GM19025 (cell line): Measurements from ENCODE around the gene CNOT6.
A peak's percentile ranks its signal among the peaks of the same experiment; 100 is the strongest.
"Not testable (repeated sequence)": the region's sequence is repeated elsewhere in the genome, so short reads cannot be mapped to it uniquely, and the experiment has no call there.

Experiments used
- ATAC-seq: cut with Tn5 transposase; IDR thresholded peaks from one replicate; pipeline ENCODE4 v1.9.1; 2021; ENCODE audit warnings: mild to moderate bottlenecking, low read depth, moderate library complexity; ENCODE audit not compliant: unreplicated experiment

CNOT6 gene

DNA sequence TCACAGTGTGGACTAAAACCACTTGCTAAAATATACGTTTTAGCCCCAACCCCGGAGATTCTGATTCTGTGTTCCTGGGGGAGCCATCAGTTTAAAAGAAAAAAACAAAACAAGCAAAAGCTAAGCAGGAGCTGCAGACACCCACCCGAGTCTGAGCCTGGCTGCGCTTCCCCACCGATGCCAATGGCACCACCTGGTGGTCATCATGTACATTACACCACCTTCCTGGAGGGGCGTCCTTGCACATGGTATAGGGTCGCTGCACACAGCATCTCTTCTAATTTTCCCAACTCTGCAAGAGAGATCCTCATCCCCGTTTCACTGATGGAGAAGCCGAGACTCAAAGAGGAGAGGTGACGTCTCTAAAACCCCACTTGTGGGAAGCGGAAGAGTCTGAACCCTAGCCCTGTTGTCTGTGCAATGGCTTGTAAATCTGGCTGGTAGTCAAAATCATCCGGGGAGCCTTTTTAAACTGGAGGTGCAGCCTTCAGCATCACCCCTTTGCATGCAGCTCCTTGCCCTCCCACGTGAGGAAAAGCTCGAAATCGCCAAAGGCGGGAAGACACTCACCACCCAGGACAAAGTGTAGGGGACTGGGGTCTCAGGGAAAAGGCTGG lies 23.1 kb upstream of the CNOT6 start:
- ATAC-seq, result no peak

DNA sequence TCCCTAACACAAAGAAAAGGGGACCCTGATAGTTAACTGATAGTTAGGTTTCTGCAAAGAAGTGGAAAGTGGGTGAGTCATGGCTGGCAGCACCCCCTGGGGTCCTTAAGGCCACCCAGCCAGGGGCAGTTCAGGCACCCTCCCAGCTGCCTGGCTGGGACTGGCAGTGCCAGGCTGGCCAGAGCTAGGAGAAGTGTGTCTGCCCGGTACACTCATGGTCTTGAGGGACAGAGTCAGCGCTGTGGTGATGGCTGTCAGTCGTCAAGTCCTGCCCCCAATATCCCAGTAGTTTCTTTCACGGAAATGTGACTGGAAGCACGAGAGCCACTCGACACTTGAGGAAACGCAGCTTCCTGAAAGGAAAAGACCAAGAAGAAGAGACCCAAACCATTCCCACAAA lies 22.3 kb upstream of the CNOT6 start:
- ATAC-seq, result no peak

DNA sequence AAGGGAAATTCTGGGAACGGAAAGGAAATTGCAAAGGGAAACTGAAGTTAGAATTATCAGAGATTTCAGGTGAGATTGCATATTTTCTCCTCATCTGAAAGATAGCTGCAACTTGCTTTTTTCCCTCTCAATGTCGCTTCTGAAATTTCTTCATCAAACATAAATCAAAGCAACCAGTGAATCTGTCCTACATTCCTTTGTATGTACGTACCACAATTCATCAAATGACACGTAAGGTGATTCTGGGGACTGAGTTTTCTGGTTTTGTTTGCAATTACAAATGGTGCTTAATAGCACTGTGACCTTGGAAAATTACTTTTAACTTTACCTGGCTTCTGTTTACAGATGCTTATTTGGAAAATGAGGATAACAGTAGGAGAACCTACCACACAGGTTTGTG lies 21.9 kb upstream of the CNOT6 start:
- no peak for ATAC-seq

DNA sequence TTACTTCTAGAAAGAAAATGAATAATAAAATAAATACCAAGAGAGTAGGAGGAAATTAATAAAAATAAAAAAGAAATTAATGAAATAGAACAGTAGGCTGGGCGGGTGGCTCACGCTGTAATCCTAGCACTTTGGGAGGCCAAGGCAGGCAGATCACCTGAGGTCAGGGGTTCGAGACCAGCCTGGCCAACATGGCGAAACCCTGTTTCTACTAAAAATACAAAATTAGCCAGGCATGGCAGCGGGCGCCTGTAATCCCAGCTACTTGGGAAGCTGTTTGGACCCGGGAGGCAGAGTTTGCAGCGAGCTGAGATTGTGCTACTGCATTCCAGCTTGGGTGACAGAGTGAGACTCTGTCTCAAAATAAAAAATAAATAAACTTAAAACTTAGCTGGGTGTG lies 20.8 kb upstream of the CNOT6 start:
- not testable (repeated sequence) for ATAC-seq

DNA sequence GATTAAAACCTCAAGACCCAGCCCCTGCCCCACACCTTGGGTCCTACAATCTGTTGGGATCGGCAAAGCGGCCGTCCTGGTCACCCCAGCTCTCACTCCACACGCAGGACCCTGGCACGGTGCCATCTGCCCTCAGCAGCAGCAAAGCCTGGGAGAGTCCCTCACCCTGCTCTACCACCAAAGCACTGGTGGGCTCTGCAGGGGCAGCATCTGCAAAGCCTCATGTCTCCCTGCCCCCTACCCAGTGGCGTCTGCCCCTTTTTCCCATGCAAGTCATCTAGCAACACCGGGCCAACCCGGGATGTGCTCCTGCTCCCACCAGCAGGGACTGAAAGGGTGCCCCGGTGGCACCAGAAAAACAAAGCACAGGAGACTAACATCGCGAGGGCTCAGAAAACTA lies 19.6 kb upstream of the CNOT6 start:
- ATAC-seq, result no peak

DNA sequence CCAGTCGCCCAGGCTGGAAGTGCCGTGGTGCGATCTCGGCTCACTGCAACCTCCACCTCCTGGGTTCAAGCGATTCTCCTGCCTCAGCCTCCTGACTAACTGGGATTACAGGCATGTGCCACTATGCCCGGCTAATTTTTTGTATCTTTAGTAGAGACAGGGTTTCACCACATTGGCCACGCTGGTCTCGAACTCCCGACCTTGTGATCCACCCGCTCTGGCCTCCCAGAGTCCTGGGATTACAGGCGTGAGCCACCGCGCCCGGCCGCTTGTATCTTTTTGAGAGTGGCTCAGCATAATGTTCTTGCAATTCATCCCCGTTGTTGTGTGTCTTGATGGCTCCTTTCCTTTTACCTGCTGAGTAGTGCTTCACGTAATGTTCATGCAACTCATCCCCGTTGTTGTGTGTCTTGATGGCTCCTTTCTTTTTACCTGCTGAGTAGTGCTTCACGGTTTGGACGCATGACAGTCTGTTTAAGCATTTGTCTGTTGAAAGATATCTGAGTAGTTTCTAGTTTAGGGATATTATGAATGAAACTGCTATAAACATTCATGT lies 18.1 kb upstream of the CNOT6 start:
- ATAC-seq, result not testable (repeated sequence)

DNA sequence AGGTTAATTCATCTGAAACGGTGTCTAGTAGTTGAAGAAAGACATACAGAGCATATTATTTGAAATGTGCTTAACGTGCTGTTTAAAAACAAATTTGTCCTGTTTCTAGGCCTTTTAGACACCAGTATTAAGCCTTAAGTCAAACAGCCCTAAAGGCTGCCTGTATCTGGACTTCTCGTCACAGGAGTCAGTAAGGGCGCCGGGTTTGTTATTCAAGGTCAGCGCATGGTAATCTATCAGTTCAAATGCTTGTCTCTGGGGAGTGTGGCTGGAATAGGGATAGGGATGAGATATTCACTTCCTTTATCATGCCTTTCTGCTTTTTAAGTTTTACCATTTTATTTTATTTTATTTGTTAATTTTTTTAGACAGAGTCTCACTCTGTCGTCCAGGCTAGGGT lies 9.4 kb upstream of the CNOT6 start:
- ATAC-seq, result no peak

DNA sequence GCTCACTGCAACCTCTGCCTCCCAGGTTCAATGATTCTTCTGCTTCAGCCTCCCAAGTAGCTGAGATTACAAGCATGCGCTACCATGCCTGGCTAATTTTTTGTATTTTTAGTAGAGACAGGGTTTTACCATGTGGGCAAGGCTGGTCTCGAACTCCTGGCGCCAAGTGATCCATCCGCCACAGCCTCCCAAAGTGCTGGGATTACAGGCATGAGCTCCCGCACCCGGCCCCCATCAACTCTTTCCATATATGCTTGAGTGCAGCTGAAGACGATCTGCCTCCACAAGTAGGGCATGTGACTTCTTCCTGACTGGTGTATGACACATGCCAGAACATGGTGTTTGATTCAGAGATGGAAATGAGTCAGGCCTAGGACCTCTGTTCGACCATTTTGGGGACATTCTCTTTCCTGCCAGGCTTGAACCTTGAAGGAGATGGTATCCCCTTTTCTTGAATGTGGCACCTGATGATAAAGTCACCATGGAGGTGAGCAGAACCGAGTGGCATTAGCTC lies 7.5 kb upstream of the CNOT6 start:
- ATAC-seq, result no peak

DNA sequence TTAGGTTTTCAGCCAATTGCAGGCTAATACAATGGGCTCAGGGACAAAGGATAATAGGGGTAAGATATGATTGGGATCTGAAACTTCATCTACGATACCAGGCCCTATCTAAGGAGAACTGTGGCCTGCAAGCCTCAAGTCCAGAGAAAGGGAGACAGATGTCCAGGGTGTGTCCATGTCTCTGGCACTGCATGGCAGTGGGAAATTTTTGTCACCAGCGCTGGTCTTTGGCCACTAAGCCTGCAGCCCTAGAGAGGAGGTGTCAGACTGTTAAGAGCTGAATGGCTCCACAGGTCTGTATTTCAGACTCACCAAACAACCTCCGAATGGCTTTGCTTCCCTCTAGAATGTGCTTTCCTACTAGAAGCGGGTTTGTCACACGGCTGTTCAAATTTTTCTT lies 6.6 kb upstream of the CNOT6 start:
- no peak for ATAC-seq

DNA sequence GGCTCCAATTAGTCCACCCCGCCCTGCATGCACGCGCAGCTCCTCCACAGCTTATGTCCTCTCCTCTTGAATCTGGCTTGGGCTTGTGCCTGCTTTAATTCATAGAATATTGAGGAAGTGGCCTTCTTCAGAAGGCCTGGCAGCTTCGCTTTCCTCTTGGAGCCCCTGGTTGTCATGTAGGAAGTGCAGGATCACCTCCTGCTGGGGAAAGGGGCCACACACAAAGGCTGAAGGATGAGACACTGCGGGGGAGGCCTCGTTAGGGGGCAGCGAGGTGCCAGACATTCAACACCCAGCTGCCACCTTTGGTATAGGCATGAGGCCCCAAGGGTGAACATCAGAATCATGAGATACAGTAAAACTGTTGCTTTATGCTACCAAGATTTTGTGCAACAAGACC lies 2.7 kb upstream of the CNOT6 start:
- ATAC-seq, result no peak

DNA sequence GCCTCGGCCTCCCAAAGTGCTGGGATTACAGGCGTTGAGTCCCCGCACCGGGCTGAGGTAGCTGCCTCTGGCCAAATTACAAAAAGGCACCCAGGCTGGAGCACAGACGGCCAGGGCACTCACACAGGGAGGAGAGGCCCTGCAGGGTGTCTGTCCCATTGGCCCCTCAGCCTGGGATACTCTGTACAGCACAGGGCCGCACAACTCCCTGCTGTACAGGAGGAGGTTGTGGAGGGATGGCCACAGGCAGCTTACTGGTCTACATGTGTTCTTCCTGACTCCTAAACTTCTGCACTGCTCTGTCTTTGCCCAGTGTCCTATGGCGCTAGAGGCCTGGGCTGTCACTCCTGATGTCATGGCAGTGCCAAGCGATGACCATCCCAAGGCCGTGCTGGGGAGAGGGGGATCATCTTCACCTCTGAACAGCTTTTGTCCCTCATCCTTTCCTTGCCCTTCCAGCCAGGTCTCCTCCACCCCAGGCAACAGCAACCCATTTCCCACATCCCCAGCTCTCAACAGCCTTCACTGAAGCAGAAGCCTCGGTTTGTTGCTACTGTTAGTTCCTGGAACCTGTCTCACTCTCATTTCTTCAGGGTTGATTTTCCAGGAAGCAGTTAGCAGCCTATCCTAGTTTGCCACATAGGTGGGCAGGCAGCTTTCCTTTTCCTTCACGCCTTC lies 1.8 kb upstream of the CNOT6 start:
- ATAC-seq, result no peak

DNA sequence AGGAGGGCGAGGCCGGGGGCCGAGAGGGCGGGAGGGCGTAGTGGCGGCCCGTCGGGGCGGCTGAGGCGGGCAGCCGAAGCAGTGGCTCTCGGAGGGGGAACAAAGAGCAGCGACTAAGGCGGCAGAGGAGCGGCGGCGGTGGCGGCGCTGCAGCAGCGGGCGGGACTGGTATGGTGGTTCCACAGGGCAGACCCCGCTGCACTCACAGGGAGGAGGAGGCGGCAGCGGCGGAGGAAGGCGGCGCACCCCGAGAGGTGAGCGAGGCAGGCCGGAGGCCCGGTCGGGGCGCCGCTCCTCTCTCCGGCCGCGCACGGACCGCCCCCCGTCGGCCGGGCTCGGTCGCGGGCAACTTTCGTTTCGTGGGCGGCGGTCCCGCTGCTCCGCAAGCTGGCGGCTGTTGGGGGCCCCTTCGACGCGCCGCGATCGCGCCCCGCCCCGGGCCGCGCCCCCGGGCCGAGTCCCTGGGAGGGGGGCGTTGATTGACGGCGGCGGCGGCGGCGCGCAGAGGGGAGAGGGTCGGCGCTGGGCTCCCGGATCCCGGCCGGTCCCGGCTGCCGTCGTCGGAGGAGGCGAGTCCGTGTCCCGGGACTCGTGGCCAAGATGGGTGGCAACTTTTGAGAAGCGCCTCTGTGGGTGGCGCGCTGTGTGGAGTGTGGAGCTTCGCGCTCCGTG lies 467 bp downstream of the CNOT6 start:
- ATAC-seq, result peak; percentile 31

DNA sequence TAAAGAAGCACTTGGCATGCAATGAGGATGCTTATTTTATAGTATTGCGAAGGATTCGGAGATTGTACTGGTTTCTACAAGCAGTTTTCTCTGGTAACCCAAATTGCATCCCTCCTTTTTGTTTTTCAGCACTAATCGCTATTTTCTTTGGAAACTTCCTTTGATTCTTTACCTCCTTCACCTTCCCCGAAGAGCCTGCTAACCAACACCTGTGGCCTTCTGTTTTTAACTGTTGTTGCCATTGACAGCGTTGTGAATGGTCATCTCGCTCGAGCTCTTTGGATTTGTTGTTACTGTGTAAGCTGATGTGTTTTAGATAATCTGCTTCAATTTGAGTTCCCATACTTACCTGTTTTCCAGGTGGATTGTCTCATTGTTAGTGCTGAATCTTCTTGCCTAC lies 1.1 kb downstream of the CNOT6 start:
- no peak for ATAC-seq

DNA sequence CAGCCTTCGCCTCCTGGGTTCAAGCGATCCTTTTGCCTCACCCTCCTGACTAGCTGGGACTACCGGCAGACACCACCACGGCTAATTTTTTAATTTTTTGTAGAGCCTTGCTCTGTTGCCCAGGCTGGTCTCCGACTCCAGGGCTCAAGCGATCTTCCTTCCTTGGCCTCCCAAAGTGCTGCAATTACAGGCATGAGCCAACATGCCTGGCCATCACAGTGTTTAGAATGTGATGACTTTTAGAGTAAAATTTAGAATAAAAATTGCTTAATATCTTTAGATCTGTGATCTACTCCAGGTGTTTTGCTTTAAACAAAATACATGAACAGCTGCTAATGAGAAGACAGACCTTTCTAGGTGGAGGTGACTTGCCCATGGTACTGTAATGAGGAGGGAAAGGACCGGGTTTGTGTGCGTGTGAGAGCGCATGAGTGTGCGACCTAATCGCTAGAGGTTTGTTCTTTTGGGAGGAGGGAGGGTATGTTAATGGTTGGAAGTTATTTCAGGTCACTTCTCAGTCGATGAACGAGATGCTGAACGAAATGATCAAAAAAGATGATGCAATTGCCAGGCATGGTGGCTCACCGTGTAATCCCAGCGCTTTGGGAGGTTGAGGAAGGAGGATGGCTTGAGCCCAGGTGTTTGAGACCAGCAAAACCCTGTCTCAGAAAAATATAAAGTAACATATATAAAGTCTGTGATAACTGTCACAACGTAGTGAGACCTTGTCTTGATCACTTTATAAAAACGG lies 2.0 kb downstream of the CNOT6 start:
- ATAC-seq, result no peak

DNA sequence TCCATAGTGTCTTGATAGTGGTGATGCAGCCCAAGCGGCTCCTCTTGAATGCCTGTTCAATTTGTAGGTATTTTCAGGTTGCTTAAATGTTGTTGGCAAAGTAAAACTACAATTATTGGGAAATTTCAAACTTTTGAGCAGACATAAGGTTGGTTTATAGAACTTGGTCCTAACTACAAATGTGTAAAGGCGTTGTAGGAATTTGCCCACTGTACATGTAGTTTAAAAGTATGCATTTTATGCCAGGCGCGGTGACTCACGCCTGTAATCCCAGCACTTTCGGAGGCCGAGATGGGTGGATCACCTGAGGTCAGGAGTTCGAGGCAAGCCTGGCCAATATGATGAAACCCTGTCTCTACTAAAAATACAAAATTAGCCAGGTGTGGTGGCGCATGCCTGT lies 2.6 kb downstream of the CNOT6 start:
- not testable (repeated sequence) for ATAC-seq

DNA sequence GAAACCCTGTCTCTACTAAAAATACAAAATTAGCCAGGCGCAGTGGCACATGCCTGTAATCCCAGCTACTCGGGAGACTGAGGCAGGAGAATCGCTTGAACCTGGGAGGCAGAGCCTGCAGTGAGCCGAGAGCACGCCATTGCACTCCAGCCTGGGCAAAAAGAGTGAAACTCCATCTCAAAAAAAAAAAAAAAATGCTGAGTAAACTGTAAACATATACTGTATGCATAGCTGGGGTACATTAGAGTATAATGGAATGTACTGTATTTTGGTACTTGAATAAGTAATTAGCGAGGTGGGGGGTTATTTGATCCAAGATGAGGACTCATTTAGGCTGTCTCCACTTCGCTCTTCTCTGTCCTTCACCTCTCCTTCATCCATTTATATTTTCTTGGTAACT lies 3.7 kb downstream of the CNOT6 start:
- ATAC-seq, result not testable (repeated sequence)

DNA sequence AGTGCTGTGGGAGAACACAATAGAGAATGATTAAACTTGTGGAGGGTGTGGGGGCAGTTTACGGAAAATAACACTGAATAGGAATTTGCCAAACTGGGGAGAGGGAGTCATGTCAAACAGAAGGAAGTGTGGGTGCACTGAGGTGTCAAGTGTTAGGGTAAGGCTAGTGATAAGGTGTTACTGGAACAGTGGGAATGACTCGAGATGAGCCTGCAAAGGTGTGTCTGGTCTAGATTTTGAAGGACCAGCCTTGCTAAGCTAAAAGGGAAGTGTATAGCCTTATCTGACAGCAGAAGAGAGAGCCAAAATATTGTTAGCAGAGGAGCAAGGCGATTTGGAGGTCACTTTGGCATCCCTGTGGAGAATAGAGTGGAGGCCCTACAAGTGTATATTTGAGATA lies 4.2 kb downstream of the CNOT6 start:
- no peak for ATAC-seq

DNA sequence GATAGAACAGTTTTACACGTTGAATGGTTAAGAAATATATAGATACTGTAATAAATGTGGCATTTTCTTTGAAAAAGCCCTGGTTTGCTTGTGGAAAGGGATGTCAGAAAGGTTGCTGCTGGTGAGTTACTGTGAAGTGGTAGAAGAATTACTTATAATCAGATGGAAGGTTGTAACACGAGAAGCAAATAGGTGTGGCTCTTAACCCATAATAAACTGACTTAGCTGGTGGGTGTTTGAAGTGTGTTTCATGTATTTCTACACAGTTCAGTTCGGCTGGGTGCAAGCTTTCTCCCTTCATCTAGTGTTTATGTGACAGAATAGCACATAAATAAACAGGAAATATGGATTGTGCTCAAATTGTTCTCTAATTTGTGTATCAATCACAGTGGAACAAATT lies 5.5 kb downstream of the CNOT6 start:
- no peak for ATAC-seq

DNA sequence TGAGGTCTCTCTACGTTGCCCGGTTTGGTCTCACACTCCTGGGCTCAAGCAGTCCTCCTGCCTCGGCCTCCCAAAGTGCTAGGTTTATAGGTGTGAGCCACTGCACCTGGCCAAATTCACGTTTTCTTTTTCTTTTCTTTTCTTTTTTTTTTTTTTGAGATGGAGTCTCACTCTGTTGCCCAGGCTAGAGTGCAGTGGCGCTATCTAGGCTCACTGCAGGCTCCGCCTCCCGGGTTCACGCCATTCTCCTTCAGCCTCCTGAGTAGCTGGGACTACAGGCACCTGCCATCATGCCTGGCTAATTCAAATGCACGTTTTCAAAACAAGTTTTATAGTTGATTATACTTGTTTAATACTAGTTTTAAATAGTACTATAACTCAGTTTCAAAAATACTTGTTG lies 6.1 kb downstream of the CNOT6 start:
- not testable (repeated sequence) for ATAC-seq

DNA sequence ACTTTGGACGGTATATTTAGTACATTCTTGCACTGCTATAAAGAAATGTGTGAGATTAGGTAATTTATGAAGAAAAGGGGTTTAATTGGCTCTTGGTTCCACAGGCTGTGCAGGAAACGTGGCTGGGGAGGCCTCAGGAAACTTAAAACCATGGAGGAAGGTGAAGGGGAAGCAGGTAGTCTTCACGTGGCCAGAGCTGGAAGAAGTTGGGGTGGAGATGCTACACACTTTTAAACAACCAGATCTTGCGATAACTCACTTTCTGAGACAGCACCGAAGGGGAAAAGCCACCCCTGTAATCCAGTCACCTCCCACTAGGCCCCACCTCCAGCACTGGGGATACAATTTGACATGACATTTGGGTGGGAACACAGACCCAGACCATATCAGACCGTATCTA lies 13.5 kb downstream of the CNOT6 start:
- ATAC-seq, result no peak

DNA sequence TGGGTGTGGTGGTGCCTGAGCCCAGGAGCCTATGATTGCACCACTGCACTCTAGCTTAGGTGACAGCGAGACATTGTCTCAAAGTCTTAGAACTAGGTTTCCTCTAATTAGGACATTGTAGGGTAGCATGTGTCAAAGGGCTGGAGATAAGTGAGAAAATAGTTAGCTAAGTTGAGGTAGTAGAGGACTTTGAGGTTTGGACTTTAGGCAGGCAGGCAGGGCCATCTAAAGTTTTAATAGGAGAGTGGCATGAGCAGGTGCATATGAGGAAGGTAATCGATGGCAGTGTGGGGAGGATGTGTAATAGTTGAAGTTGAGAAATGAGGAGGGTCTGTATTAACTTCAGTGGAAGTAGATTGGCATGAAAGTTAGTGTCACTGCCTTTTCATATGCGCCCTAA lies 21.1 kb downstream of the CNOT6 start:
- no peak for ATAC-seq
